Aorta (tissue), 5 donors: ENCODE results near the gene SESN3. TPM values are rescaled to one million over a fixed set of nuclear protein-coding genes. Genes with fewer than 3 reads are reported as not detected.
"Not testable (repeated sequence)": the region's sequence is repeated elsewhere in the genome, so short reads cannot be mapped to it uniquely, and the experiment has no call there.

ENCODE experiments used
- ATAC-seq: fragments of 200-7000 bp; cut with Tn5 transposase; one replicate; pipeline ENCODE4 v1.9.1; 2022; ENCODE audit warnings: moderate library complexity; ENCODE audit not compliant: low FRiP score
- DNase-seq, 2 donors: peaks; one replicate each; pipeline ENCODE4 v3.0.0-alpha.2; 2020
- H3K27ac ChIP-seq, 2 donors: one replicate each; pipeline ENCODE4 v1.5.1; 2013; ENCODE audit warnings: low read length in 2 of 2, mild to moderate bottlenecking in 2 of 2, moderate library complexity in 2 of 2, control low read depth in 1 of 2, inconsistent platforms in 1 of 2, low read depth in 1 of 2
- H3K27me3 ChIP-seq, 2 donors: one replicate each; pipeline ENCODE4 v1.6.1; 2013; ENCODE audit warnings: control low read depth in 1 of 2, low read length in 1 of 2, mild to moderate bottlenecking in 1 of 2, moderate library complexity in 1 of 2; ENCODE audit not compliant: insufficient read depth in 2 of 2, control insufficient read depth in 1 of 2
- H3K36me3 ChIP-seq, 2 donors: one replicate each; pipeline ENCODE4 v1.6.1; 2013; ENCODE audit warnings: control low read depth in 1 of 2, low read length in 1 of 2, mild to moderate bottlenecking in 1 of 2; ENCODE audit not compliant: insufficient read depth in 2 of 2, control insufficient read depth in 1 of 2
- H3K4me1 ChIP-seq, 2 donors: one replicate each; pipeline ENCODE4 v1.6.1; 2013; ENCODE audit warnings: low read length in 2 of 2, control low read depth in 1 of 2, mild to moderate bottlenecking in 1 of 2, moderate library complexity in 1 of 2; ENCODE audit not compliant: insufficient read depth in 2 of 2, control insufficient read depth in 1 of 2
- H3K4me3 ChIP-seq, 2 donors: one replicate each; pipeline ENCODE4 v1.5.1; 2013; ENCODE audit warnings: low read length in 2 of 2, control low read depth in 1 of 2, mild to moderate bottlenecking in 1 of 2
- H3K9me3 ChIP-seq: one replicate; pipeline ENCODE4 v1.6.1; 2013; ENCODE audit warnings: mild to moderate bottlenecking, low read length; ENCODE audit not compliant: control insufficient read depth
- WGBS, 2 donors: extraction: QIAGEN DNeasy Blood & Tissue Kit; methylation state at CpG; one replicate each; pipeline ENCODE4 v1.1.7; 2013; 5-methylcytosine and 5-hydroxymethylcytosine counted together
- intact Hi-C, 2 donors: fragments of 100-400 bp; cut with DNase I; formaldehyde crosslinking; loops; one replicate each; pipeline versions ENCODE4 v1.14.2 to v1.15.0; 2022
- polyA plus RNA-seq, 2 donors: library from polyadenylated mRNA; stranded (reverse); fragments of 200-250 nt; gene quantifications; one replicate each; pipeline ENCODE4 v1.2.3, GENCODE V29; 2013
- total RNA-seq, 2 donors: library from RNA; stranded (reverse); fragmentation: NEBNext Ultra II Directional; extraction: Animal tissue kit (Norgen Biotek cat#: 25700); gene quantifications; one replicate each; pipeline ENCODE4 v1.2.1, GENCODE V29; 2021
- donor health status: healthy with polysubstance abuse.
- donor health status: Bipolar disorder and iron deficiency.
- donor health status: DM: no; HTN: no; CAD: no.
- donor health status: DM: no; HTN: no; CAD: no.
- donor health status: DM: yes; HTN: yes; CAD: no.

SESN3 gene
- total and polyA plus RNA-seq, 4 donors = 10.0 to 64.5 (median 22.8) TPM

DNA sequence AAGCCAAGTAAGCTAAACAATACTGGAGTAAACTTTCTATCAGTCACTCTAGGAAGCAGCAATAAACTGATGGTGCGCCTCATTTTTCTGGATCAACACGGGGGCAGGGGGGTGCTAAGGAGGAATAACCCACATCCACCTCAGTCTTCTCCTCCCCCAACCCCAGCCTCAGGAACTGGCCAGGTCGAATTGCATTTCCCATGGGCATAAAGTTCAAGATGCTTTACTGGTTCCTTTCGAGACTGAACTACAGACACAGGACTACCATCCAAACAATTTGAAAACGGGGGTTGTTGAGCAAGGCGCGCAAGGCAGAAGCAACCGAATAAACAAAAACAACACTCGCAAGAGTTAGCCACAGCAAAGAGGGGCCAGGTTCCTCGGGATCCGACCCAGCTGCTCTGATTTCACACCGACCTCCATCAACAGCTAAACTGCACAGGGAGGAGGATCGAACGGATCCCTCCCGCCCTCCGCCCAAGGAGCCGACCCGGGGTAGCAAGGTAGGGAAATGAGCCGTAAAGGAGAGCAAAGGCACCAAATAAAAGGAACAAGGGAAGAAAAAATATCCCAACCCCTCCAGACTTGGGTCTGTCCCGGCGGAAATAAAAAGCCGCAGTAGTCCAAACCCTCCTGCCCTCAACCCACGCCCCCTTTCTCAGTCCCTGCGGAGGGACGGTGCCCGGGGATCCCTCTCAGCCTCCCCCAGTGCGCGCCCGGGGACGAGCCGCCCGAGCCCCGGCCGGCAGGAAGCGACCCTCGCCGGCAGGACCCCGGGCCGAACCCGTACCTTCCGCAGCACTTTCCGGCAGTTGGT is 801 bp downstream of the SESN3 start:
- Histone ChIP-seq H3K27ac (no peak overlapping the region), H3K4me1 (peaks cover 0 to 7% of the 10 kb centered on the region in 2 donors), H3K9me3 (no peaks in the 10 kb centered on the region), H3K27me3 (no peaks in the 10 kb centered on the region), H3K4me3 (peak overlapping the region; percentile 58 to 86), H3K36me3 (no peaks in the 10 kb centered on the region)
- ATAC-seq (peak; percentile 0), DNase-seq (no peak)
- WGBS, 2 donors = 0 to 1% methylated on average over 40 to 42 of the region's 42 CpGs
- intact Hi-C loops = loop anchor here (2.0 to 10.0 kb wide), 5 partner anchors 65 to 471 kb away; no protein-coding TSS in a partner anchor

DNA sequence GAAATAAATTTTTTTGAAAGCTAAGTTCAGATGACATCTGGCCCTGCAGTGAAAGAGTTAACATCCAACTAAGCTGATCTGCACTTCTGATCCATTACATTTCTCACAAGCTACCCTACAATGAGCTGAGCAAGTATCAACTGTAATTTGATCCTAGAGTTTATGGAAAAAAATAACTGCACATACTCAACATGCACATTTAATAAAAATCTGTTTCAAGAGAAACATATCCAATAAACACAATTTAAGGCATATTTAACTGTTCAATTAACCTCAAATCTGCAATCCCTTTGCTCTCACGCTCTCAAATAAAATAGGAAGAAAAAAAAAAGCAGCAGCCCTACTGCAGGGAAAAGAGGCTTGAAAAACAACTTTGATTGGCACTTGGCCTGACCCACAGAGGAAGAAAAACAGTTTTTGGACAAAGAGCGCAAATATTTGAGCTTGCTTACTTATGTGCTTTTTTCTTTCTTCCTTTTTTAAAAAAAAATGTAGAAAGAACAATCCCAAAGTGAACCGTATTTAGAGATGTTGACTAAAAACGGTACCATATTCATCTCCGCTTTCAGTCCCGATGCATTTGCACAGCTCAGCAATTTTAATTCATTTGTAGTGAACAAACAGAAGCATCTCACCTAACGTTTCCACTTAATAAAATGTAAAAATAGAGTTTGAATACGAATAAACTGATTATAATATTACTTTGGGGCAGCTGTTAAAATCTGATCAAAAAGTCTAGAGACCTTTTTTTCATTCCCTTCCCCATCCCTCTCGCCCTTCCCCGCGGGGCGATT is 1.6 kb downstream of the SESN3 start:
- Histone ChIP-seq H3K4me1 (peaks cover 0 to 7% of the 10 kb centered on the region in 2 donors), H3K27ac (no peak overlapping the region), H3K36me3 (no peaks in the 10 kb centered on the region), H3K4me3 (peak overlapping the region; percentile 58 to 86), H3K9me3 (no peaks in the 10 kb centered on the region), H3K27me3 (no peaks in the 10 kb centered on the region)
- no peak for DNase-seq
- no peak for ATAC-seq
- WGBS, 2 donors = 0 to 1% methylated on average over 12 of the region's 12 CpGs
- intact Hi-C loops = loop anchor here in 1 of 2 donors (10.0 kb wide), 1 partner anchor 65 kb away; no protein-coding TSS in a partner anchor

DNA sequence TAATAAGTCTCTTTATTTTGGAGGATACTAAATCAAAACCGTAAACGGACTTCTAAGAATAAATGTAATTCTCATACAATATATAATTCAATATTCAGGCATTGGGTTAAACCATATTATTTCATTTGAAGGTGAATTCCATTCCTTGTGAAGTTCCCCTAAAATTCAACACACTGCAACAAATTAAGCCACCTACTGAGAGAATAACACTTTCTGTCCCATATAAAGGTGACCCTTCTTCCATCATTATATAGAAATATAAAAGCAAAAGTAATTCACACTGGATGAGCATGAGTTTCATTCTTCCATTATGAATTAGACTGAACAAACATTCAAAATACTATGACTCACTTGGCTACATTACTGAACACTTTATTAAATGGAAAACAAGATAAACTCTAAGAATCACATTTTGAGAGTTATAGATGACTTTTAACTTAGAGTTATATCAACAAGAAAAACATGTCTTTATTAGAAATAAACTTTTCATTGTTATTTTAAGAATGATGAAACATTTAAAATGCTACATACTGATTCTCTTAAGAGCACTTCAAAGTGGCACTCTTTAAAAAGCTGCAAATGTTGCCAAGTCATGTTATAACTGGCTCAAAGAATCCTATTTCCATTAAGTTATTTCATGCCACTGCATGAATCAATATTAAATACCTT is 2.8 kb downstream of the SESN3 start:
- no peaks in the 10 kb centered on the region for H3K36me3 ChIP-seq
- 49 to 52% methylated on average over 2 of the region's 2 CpGs for WGBS, 2 donors
- DNase-seq = no peak
- no peaks in the 10 kb centered on the region for H3K27me3 ChIP-seq
- H3K4me3 ChIP-seq = no peak overlapping the region
- intact Hi-C loops = loop anchor here in 1 of 2 donors (10.0 kb wide), 1 partner anchor 63 kb away; no protein-coding TSS in a partner anchor
- H3K4me1 ChIP-seq = peaks cover 0 to 5% of the 10 kb centered on the region in 2 donors
- H3K9me3 ChIP-seq = no peaks in the 10 kb centered on the region
- no peak overlapping the region for H3K27ac ChIP-seq
- no peak for ATAC-seq

DNA sequence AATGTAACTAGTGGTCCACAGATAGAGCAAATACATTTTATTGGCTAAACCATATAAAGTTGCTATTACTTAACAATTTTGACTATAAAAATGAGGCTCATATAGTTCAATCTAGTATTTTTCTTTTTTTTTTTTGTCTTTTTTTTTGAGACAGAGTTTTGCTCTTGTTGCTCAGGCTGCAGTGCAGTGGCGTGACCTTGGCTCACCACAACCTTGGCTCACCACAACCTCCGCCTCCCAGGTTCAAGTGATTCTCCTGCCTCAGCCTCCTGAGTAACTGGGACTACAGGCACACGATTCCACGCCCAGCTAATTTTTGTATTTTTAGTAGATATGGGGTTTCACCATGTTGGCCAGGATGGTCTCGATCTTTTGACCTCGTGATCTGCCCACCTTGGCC is 3.9 kb downstream of the SESN3 start:
- not testable (repeated sequence) for H3K9me3 ChIP-seq, H3K4me1 ChIP-seq, DNase-seq, H3K27ac ChIP-seq, ATAC-seq, H3K36me3 ChIP-seq, H3K4me3 ChIP-seq, H3K27me3 ChIP-seq
- 94 to 95% methylated on average over 6 of the region's 6 CpGs for WGBS, 2 donors
- intact Hi-C loops = loop anchor here in 1 of 2 donors (10.0 kb wide), 1 partner anchor 62 kb away; no protein-coding TSS in a partner anchor

DNA sequence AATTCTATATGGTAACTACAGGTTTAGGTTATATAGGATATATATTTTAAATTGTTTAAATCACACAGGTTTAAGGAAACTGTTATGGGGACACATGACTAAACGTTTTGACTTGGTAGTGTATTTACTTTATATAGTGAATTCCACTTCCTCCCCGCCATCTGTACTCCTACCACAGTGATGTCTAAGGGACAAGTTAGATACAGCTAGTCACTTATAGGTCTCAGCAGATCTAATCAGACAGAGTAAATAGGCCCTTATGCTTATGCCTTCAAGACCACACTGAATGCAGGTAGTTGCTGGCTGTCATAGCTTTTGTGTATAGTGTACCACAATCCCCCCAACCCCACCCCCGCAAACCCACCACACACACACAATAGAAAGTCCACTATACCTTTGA is 8.2 kb downstream of the SESN3 start:
- Histone ChIP-seq H3K4me3 (no peak overlapping the region), H3K27me3 (no peaks in the 10 kb centered on the region), H3K36me3 (no peaks in the 10 kb centered on the region), H3K27ac (no peak overlapping the region), H3K4me1 (no peaks in the 10 kb centered on the region), H3K9me3 (no peaks in the 10 kb centered on the region)
- WGBS, 2 donors = 73 to 75% methylated on average over 3 of the region's 3 CpGs
- no peak for DNase-seq
- no peak for ATAC-seq
- intact Hi-C loops = loop anchor here in 1 of 2 donors (10.0 kb wide), 1 partner anchor 58 kb away; no protein-coding TSS in a partner anchor

DNA sequence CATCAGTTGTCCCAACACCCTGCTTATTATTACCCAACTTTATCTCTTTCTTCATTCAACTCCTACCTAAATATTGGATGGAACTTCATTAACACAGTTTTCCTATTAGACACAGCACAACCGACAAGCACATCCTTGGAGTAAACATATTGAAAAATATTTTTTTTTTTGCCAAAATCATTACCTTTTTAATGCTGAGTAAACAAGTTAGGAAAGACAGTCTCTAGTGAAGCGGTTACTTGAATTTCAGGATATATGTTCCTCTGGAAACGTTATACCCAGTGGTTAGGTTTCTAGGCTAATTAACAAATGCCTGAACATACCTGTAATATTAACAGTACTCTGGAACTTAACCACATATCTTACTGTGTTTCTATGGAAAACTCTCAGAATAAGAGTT is 11.4 kb downstream of the SESN3 start:
- Histone ChIP-seq H3K9me3 (no peaks in the 10 kb centered on the region), H3K36me3 (no peaks in the 10 kb centered on the region), H3K4me3 (no peak overlapping the region), H3K27ac (no peak overlapping the region), H3K4me1 (no peaks in the 10 kb centered on the region), H3K27me3 (no peaks in the 10 kb centered on the region)
- intact Hi-C loops = no loop called here
- WGBS, 2 donors = 94 to 96% methylated on average over 3 of the region's 3 CpGs
- no peak for DNase-seq
- no peak for ATAC-seq

DNA sequence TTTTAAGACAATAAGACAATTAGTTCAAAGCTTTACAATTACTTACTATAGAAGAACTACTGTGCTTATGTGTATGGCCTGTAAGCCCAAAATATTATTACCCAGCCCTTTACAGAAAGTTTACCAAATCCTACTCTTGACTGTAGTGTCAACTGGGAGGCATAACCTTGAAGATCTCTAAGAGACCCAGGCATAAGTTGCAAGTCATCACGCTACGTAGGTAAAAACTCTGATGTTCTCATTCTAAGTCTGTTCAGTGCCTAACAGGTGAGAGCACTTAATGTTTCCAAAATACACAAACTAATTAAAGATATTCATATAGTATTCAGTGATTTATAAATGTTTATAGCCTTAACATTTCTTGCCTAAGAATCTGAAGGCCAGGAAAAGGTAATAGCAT is 12.9 kb downstream of the SESN3 start:
- WGBS, 2 donors = 97 to 100% methylated on average over 2 of the region's 2 CpGs
- H3K27ac ChIP-seq = no peak overlapping the region
- no peak overlapping the region for H3K4me3 ChIP-seq
- H3K9me3 ChIP-seq = no peaks in the 10 kb centered on the region
- no peaks in the 10 kb centered on the region for H3K4me1 ChIP-seq
- intact Hi-C loops = no loop called here
- ATAC-seq = no peak
- H3K36me3 ChIP-seq = no peaks in the 10 kb centered on the region
- DNase-seq = no peak
- H3K27me3 ChIP-seq = no peaks in the 10 kb centered on the region

DNA sequence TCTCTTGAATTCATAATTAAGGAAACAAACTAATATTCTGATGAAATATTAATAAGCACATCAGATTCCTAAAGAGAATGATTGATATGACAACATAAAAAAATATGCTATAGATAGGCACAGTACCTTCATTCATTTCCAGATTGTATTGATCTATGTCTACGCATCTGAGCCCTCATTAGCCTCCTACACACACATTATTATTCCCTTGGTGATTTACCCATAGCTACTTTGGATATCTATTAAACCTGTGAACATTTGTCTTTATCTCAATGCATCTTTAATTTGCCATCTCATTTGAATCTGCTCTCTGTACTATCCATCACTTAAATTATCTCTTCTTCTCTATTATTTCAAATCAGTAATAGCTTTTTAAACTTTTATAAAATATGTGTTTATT is 18.4 kb downstream of the SESN3 start:
- Histone ChIP-seq H3K4me1 (no peaks in the 10 kb centered on the region), H3K9me3 (no peaks in the 10 kb centered on the region), H3K27ac (no peak overlapping the region), H3K4me3 (no peak overlapping the region), H3K27me3 (no peaks in the 10 kb centered on the region), H3K36me3 (no peaks in the 10 kb centered on the region)
- intact Hi-C loops = no loop called here
- DNase-seq (no peak), ATAC-seq (no peak)
- WGBS, 2 donors = 64 to 100% methylated on average over 1 of the region's 1 CpG
